ENCODE data around the gene ASB8. TPM values are rescaled to one million over a fixed set of nuclear protein-coding genes. Genes with fewer than 3 reads are reported as not detected.
A peak's percentile ranks its signal among the peaks of the same experiment; 100 is the strongest.

Gene ASB8, protein sequence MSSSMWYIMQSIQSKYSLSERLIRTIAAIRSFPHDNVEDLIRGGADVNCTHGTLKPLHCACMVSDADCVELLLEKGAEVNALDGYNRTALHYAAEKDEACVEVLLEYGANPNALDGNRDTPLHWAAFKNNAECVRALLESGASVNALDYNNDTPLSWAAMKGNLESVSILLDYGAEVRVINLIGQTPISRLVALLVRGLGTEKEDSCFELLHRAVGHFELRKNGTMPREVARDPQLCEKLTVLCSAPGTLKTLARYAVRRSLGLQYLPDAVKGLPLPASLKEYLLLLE
- 31.6 and 39.3 TPM in 2 replicates for total RNA-seq

DNA sequence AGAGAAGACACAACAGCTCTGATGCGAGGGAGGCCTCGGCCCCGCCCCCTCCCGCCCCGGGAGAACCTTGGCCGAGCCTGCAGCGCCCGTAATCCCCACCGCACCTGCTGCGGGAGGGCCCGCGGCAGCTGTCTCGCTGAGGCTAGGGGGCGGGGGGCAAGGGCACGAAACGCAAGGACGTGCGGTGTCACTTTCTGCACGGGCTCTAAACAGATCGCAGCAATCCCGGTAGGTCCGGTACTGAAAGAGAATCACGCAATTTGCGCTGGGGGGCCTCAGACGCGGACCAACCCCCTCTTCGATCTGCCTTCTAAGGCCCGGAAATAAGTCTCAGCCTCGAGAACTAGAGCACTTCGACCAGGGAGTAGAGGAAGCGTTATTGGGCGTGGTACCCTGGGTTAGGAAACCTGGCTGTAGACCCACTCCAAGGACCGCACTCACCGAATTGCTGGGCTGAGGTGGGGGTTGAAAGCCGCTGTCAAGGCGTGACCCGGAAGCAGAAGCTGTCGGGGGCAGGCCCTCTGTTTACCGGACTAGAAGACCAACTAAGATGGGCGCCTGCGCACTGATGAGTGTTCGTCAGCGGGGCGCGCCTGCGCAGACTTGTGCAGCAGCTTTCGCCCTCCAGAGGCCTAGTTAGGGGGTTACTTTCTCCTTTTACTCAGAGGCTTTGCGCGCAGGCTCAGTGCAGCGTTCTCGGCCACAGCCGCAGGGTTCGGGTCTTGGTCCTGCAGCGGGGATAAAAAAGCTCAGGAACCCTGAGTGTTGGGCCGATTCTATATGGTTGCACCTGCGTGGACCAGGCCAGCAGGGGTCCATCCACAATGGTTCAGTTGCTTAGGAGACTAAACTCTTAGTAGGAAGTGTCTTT, at the start of gene ASB8:
Gene ASB8 (minus strand): TSS at position 498 of the 871 bp plus-strand sequence. CDS start 4,019 bp downstream, outside the sequence.

DNA sequence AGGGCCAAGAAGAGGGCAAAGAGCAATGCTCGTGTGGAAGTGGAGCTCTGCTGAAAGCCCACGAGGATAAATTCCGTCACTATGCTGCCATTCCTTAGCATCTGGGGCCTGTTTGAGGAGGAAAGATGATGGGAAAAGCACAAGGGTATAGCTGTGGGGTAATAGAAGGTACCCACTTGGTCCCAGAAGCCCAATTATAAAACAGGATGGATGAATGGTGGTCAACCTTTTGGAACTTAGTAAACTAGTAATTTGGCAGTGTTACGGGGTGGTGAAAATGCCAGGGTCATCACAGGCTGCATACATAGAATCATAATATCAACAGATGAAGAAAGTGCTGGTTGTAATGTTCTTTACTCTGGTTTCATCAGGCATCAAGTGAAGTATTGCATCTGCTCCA, 45.9 kb upstream of the ASB8 start, which contains the start of gene OR10AD1:
Gene OR10AD1 (minus strand): TSS at position 101 of the 400 bp plus-strand sequence. CDS start 0 bp downstream, at position 101.

DNA sequence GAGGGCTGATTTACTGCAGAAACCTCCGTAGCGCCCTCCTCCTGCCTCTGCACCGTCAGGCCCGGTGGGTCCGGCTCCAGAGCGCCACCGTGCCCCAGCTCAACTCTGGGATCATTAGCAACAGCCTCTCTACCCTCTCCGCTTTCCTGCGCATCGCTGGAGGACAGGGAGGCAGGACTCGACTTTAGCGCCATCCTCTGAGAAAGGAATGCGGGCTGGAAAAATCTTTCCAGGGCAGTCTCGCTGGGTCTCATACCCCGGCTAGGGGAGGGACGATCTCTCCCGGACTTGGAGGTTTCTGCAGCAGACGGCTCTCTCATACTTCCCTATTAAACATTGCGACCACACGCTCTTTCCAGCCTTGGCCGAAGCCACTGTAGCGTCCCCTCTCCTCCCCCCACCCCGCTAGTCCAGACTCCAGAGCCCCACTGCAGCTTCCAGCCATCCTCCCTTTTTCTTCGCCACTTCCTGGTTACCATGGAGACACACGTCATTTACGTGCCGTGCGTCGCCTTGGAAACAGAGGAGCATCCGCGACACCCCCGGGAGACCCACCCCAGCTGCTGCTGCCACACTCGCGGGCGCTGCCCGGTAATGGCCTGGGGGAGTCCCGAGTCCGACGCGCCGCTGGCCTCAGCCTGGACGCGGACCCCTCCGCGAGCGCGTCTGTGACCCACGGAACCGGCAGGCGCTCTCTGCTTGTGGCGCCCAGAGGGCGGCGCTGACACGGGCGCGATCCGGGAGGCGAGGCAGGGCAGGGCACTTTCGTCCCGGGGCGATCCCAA, 26.0 kb upstream of the ASB8 start, which contains the start of gene CCDC184:
Gene CCDC184 (plus strand): TSS at position 554 of the 785 bp plus-strand sequence. CDS start 479 bp downstream, outside the sequence.

DNA sequence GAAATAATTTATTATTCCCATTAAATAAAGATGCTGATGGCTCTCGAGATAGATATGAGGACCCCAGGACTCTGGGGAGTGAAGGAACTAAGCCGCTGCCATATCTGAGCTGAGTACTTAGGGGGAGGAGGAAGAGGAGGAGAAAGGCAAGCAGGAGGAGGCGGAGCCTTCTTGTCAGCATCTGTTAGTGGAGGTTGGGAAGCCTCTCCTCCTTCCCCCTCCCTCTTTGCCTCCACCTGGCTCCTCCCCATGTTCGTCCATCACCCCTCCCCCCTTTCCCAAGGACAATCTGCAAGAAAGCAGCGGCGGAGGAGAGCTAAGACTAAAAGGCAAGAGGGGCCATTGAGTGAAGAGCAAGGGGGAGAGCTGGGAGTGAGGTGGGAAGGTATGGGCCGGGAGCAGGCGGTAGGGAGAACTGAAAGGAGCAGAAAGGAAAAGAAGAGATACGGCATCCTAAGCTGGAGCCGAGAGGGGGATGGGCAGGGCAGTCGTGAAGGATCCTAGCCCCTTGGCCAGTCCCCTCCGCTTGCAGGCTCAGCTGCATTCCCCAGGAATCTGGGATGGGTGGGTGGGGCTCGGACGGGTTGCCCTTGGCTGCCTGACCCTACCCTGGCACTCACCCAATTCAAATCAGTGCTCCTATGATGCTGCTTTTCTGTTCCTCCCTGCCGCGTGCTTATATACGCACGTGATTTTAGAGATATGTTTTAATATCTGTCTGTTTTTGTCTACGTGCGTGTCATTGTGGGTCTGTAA, 38.1 kb downstream of the ASB8 start, which contains the start of gene PFKM:
Gene PFKM (plus strand): TSS at position 287 of the 756 bp plus-strand sequence. CDS start 3,411 bp downstream, outside the sequence.

DNA sequence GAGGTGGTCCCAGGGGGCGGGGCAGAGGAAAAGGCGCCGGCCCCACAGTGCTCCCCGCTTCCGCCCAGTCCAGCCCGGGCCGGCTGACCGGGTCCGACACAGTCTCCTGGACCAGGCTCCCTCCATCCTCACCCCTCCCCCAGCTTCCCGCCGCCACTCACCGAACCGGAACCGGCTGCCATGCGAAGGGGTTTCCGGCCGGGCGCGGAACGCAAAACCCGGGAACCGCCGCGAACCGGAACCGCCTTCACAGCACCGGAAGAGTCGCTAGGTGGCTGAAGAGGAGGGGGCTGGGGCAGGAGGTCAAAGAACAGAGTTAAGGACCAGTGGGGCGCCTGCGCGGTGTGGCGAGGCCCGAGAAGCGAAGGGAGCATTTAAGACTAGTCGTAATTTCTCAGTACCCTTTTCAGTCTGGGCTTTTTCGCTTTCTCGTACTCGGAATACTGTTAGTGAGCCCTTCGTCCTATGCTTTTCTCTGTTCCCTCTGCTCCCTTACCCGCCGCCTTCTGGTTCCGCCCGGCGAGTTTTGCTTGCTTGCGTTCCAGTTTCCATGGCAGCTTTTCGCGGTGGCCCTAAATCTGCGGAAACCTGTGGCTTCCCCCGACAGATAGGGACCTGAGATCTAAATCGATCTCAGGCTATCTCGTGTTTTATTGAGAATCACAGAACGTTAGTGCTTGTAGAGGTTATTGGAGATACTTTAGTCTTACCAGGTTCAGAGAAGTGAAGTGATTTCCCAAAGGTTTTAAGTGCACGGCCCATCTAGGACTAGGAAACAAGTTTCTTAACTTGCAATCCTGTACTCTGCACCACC, 51.2 kb downstream of the ASB8 start, which contains the start of gene SENP1:
Gene SENP1 (minus strand): TSS at position 213 of the 814 bp plus-strand sequence. CDS start 4,607 bp downstream, outside the sequence.

Small RNA genes within 50 kb of the gene (small RNA-seq; reads per million reads assigned to genes)
- gene MIR6505 = 0.42 reads per million, percentile 6 among the genes with 10 or more reads in this experiment

Other genes starting within 250 kb of the ASB8 start
- gene TMEM106C, start 193.9 kb downstream of the ASB8 start, total RNA-seq = 79.4 and 89.9 TPM in 2 replicates
- 3.2 and 3.5 TPM in 2 replicates for gene COL2A1, start 153.0 kb downstream of the ASB8 start, total RNA-seq
- gene SENP1, start 51.4 kb downstream of the ASB8 start, total RNA-seq = 32.8 and 36.7 TPM in 2 replicates
- gene PFKM, start 38.2 kb downstream of the ASB8 start, total RNA-seq = 57.3 and 65.9 TPM in 2 replicates
- gene CCDC184, start 26.1 kb upstream of the ASB8 start, total RNA-seq = 0.52 and 0.97 TPM in 2 replicates
- not detected in 2 replicates for gene OR10AD1, start 45.8 kb upstream of the ASB8 start, total RNA-seq
- 10.6 and 14.3 TPM in 2 replicates for gene ZNF641, start 193.4 kb upstream of the ASB8 start, total RNA-seq